Measurements from ENCODE around the gene ABHD17A.

DNA sequence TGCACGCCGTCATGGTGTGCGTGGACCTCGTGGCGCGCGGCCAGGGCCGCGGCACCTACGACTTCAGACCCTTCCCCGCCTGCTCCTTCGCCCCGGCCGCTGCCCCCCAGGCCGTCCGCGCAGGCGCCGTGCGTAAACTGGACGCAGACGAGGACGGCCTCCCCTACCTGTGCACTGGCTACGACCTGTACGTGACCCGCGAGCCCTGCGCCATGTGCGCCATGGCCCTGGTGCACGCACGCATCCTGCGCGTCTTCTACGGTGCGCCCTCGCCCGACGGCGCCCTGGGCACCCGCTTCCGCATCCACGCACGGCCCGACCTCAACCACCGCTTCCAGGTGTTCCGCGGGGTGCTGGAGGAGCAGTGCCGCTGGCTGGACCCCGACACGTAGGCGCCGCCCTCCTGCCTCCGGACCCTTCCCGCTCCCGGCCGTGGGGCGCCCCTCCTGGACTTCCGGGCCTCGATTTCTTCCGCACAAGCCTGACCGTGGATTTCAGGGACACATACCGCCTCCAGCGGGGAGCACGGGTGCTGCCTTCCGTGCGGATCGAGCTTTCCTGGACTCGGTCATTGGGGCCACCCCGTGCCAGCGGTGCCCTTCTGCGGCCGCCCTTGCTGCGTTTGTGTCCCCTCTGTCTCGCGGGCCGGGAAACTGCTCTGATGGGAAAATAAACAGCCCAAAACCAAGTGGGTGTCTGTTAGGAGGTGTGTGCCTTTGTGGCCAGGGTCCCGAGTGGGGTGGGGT, 27.6 kb upstream of the ABHD17A start:
- TF ChIP-seq, protein P1, sequence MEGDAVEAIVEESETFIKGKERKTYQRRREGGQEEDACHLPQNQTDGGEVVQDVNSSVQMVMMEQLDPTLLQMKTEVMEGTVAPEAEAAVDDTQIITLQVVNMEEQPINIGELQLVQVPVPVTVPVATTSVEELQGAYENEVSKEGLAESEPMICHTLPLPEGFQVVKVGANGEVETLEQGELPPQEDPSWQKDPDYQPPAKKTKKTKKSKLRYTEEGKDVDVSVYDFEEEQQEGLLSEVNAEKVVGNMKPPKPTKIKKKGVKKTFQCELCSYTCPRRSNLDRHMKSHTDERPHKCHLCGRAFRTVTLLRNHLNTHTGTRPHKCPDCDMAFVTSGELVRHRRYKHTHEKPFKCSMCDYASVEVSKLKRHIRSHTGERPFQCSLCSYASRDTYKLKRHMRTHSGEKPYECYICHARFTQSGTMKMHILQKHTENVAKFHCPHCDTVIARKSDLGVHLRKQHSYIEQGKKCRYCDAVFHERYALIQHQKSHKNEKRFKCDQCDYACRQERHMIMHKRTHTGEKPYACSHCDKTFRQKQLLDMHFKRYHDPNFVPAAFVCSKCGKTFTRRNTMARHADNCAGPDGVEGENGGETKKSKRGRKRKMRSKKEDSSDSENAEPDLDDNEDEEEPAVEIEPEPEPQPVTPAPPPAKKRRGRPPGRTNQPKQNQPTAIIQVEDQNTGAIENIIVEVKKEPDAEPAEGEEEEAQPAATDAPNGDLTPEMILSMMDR (IDR thresholded peaks at IDR 0.05), result no peak
- TF ChIP-seq POLR2A (IDR thresholded peaks at IDR 0.05), result no peak
